K562 (cell line): ENCODE measurements around the gene NUBP2. TPM values are rescaled to one million over a fixed set of nuclear protein-coding genes. Genes with fewer than 3 reads are reported as not detected.

Experiments used
- ASH1L ChIP-seq: fragments of 450-650 bp; IDR thresholded peaks from 2 replicates; pipeline ENCODE4 v1.6.1; 2018; ENCODE audit warnings: borderline replicate concordance, mild to moderate bottlenecking, low read depth; ENCODE audit not compliant: partially characterized antibody
- BRCA1 ChIP-seq, 2 experiments: fragments of 450-650 bp in 1 of 2; sonication (generic) in 1 of 2; formaldehyde crosslinking in 1 of 2; IDR thresholded peaks; 2 replicates each; pipeline versions ENCODE4 v1.5.0 to v1.6.1; 2017 to 2020; ENCODE audit warnings: mild to moderate bottlenecking in 1 of 2, missing genetic modification reagents in 1 of 2
- CHD7 ChIP-seq: fragments of 200-600 bp; sonication (generic); IDR thresholded peaks from one replicate; pipeline ENCODE4 v1.6.1; 2012; ENCODE audit warnings: mild to moderate bottlenecking, low read depth, low read length, inconsistent platforms
- CREM ChIP-seq: IDR thresholded peaks from 2 replicates; pipeline ENCODE4 v1.6.1; 2014; ENCODE audit warnings: antibody characterized with exemption, low read depth
- DPF2 ChIP-seq: fragments of 450-650 bp; IDR thresholded peaks from 2 replicates; pipeline ENCODE4 v1.6.1; 2016
- HCFC1 ChIP-seq: IDR thresholded peaks from 2 replicates; pipeline ENCODE4 v1.6.1; 2012; ENCODE audit warnings: low read depth, low read length, improper control_type of control experiment
- HDGF ChIP-seq: fragments of 450-650 bp; IDR thresholded peaks from 2 replicates; pipeline ENCODE4 v1.6.1; 2016
- HOMEZ ChIP-seq: fragments of 250-450 bp; sonication (Bioruptor Pico); IDR thresholded peaks from 2 replicates; pipeline ENCODE4 v1.4.0; 2020; ENCODE audit warnings: mild to moderate bottlenecking, moderate library complexity
- NFYB ChIP-seq: IDR thresholded peaks from 2 replicates; pipeline ENCODE4 v1.6.1; 2011; ENCODE audit warnings: mild to moderate bottlenecking, moderate library complexity; ENCODE audit not compliant: insufficient read length; ENCODE audit errors: extremely low read depth
- NONO ChIP-seq, 2 experiments: fragments of 200-400 bp in 1 of 2; fragments of 450-650 bp in 1 of 2; formaldehyde crosslinking in 1 of 2; IDR thresholded peaks; 2 replicates each; pipeline ENCODE4 v1.6.1; 2017; ENCODE audit warnings: low read depth in 2 of 2, mild to moderate bottlenecking in 2 of 2, moderate library complexity in 2 of 2, low read length in 1 of 2
- NR2C1 ChIP-seq, 2 experiments: fragments of 450-650 bp; IDR thresholded peaks; 2 replicates each; pipeline ENCODE4 v1.6.1; 2017; ENCODE audit warnings: mild to moderate bottlenecking in 2 of 2, antibody characterized with exemption in 1 of 2, inconsistent platforms in 1 of 2, missing compliant biosample characterization in 1 of 2, missing genetic modification characterization in 1 of 2
- POLR2G ChIP-seq: fragments of 200-400 bp; formaldehyde crosslinking; IDR thresholded peaks from 2 replicates; pipeline ENCODE4 v1.6.1; 2017; ENCODE audit warnings: low read depth, mild to moderate bottlenecking, antibody characterized with exemption, low read length, moderate library complexity
- SMAD4 ChIP-seq: fragments of 250-450 bp; sonication (Bioruptor Pico); conservative IDR thresholded peaks from 2 replicates; pipeline ENCODE4 v1.8.0; 2021; ENCODE audit warnings: inconsistent platforms, mild to moderate bottlenecking, moderate library complexity
- TEAD4 ChIP-seq, 2 experiments: sonication (generic) in 1 of 2; formaldehyde crosslinking in 1 of 2; IDR thresholded peaks; 2 replicates each; pipeline versions ENCODE4 v1.6.1 to v1.8.0; 2012 to 2022; ENCODE audit warnings: borderline replicate concordance in 1 of 2, inconsistent platforms in 1 of 2, low read length in 1 of 2, mild to moderate bottlenecking in 1 of 2, missing genetic modification reagents in 1 of 2
- ZC3H8 ChIP-seq: fragments of 450-650 bp; IDR thresholded peaks from 2 replicates; pipeline ENCODE4 v1.6.1; 2017
- ZNF695 ChIP-seq: fragments of 450-650 bp; formaldehyde crosslinking; IDR thresholded peaks from 2 replicates; pipeline ENCODE4 v1.4.0; 2020; ENCODE audit warnings: mild to moderate bottlenecking, moderate library complexity
- polyA plus RNA-seq, 8 experiments: library from polyadenylated mRNA; depleted of rRNA in 4 of 8; stranded (reverse) in 5 of 8; unstranded in 3 of 8; fragments of >200 nt; fragmentation: Nextera tagmentation in 2 of 8; fragmentation: Illumina TruSeq in 1 of 8; extraction: Ambion mirVana in 2 of 8; extraction: Trizol in 1 of 8; gene quantifications; 2 replicates each; pipeline versions ENCODE4 v1.2.1 to v1.2.3, GENCODE V29; 2011 to 2014; ENCODE audit warnings: inconsistent platforms in 1 of 8, missing spikeins in 1 of 8
- total RNA-seq, 7 experiments: library from RNA; depleted of rRNA in 6 of 7; stranded (reverse); fragments of >200 nt in 6 of 7; fragmentation: Illumina TruSeq in 2 of 7; extraction: Trizol in 2 of 7; gene quantifications; 2 replicates each; pipeline versions ENCODE4 v1.2.1 to v1.2.3, GENCODE V29; 2011 to 2021; ENCODE audit warnings: low replicate concordance in 1 of 7

Gene NUBP2
- total and polyA plus RNA-seq, 9 of the 15 experiments (the other 6 are each of a cell fraction or from before 2014, with no cell fraction given) = 1.8 to 115 (median 24.0) TPM

- TF ChIP-seq BRCA1 (IDR thresholded peaks at IDR 0.05) (no peak), BRCA1 (CRISPR knock-in tag; IDR thresholded peaks at IDR 0.05) (no peak), HDGF (no peak), NFYB (no peak), HCFC1 (no peak), SMAD4 (CRISPR knock-in tag) (peak; percentile 92), NONO (IDR thresholded peaks at IDR 0.05; ENCODE audit: low read depth in 2 of 2, low read length in 1 of 2) (no peak), NR2C1 (IDR thresholded peaks at IDR 0.05) (peak; percentile 80), NR2C1 (tag; IDR thresholded peaks at IDR 0.05) (peak; percentile 76), ASH1L (no peak), DPF2 (peak; percentile 98), CREM (peak; percentile 86), TEAD4 (IDR thresholded peaks at IDR 0.05; ENCODE audit: low read length) (peak; percentile 100), TEAD4 (CRISPR knock-in tag; IDR thresholded peaks at IDR 0.05; ENCODE audit: borderline replicate concordance) (no peak), CHD7 (no peak), POLR2G (no peak), ZNF695 (CRISPR knock-in tag) (no peak), HOMEZ (no peak), ZC3H8 (no peak)
Observed at GRCh38 chr16:1832838-1833454, 50.2 kb downstream of the NUBP2 start (continued).
